GM21786 (cell line): ENCODE measurements around the gene ADAMTSL1.
A peak's percentile ranks its signal among the peaks of the same experiment; 100 is the strongest.

Experiments
- ATAC-seq: cut with Tn5 transposase; IDR thresholded peaks from one replicate; pipeline ENCODE4 v1.9.1; 2021; ENCODE audit not compliant: unreplicated experiment

ADAMTSL1 gene, protein sequence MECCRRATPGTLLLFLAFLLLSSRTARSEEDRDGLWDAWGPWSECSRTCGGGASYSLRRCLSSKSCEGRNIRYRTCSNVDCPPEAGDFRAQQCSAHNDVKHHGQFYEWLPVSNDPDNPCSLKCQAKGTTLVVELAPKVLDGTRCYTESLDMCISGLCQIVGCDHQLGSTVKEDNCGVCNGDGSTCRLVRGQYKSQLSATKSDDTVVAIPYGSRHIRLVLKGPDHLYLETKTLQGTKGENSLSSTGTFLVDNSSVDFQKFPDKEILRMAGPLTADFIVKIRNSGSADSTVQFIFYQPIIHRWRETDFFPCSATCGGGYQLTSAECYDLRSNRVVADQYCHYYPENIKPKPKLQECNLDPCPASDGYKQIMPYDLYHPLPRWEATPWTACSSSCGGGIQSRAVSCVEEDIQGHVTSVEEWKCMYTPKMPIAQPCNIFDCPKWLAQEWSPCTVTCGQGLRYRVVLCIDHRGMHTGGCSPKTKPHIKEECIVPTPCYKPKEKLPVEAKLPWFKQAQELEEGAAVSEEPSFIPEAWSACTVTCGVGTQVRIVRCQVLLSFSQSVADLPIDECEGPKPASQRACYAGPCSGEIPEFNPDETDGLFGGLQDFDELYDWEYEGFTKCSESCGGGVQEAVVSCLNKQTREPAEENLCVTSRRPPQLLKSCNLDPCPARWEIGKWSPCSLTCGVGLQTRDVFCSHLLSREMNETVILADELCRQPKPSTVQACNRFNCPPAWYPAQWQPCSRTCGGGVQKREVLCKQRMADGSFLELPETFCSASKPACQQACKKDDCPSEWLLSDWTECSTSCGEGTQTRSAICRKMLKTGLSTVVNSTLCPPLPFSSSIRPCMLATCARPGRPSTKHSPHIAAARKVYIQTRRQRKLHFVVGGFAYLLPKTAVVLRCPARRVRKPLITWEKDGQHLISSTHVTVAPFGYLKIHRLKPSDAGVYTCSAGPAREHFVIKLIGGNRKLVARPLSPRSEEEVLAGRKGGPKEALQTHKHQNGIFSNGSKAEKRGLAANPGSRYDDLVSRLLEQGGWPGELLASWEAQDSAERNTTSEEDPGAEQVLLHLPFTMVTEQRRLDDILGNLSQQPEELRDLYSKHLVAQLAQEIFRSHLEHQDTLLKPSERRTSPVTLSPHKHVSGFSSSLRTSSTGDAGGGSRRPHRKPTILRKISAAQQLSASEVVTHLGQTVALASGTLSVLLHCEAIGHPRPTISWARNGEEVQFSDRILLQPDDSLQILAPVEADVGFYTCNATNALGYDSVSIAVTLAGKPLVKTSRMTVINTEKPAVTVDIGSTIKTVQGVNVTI (N-terminal part only)

DNA sequence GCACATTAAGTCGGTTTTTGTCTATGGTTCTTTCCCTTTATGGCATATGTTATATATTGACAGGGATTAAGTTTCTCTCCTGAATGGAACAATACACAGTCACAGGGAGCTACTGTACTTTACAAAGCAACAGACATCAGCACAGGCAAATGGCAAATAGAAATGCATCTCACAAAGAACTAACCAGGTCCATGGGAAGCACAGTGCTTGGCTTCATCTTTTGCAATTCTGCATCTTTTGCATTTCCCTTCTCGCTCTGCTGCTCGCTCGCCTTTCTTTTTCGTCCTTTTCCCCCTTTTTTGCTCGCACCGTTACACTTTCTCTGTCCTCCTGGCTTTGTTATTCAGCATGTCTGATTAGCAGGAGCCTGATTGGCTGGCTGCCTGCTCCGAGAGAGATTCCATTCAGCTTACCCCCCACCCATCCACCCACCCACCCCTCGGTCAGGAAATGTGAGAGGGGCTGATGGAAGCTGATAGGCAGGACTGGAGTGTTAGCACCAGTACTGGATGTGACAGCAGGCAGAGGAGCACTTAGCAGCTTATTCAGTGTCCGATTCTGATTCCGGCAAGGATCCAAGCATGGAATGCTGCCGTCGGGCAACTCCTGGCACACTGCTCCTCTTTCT lies at the start of gene ADAMTSL1:
Gene ADAMTSL1 (plus strand): TSS at position 502 of the 628 bp plus-strand sequence. CDS start 80 bp downstream, at position 582.
- ATAC-seq: no peak

DNA sequence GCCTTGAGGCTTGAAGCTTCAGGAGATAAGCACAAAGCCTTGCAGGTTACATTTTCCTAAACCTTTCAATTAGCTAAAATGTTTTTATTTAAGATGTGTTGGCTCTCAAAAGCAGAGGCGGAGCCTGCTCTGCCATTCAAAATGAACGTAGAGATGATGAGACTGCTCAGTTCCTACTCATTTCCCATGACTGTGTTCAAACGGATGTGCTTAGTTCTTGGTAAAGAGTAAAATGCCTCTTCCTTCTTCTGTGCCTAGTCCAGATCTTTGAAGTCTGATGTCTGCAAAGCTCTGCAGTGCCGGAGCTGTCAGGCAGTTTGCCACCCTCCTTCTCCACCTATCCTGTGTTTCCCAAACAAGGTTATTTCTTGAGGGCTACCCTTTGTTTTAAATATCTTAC lies 46.3 kb upstream of the ADAMTSL1 start:
- ATAC-seq: no peak

DNA sequence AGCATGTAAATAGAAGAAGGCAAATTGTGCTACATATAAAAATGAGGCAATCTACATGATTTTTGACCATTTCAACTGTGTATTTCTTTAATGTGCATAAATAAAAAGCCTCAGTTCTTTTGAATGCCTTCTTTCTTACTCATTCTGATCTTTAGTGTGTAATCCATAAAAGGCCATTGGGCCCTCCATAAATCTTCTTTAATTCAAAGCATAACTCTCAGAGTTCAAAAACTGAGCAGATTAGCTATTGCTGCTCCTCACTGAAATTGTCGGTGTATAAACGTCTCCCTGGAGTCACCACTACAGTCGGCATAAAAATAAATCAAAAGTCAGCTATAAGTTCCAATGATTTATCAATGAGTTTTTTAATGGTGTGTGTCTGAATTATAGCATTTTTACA lies 45.3 kb upstream of the ADAMTSL1 start:
- ATAC-seq: no peak

DNA sequence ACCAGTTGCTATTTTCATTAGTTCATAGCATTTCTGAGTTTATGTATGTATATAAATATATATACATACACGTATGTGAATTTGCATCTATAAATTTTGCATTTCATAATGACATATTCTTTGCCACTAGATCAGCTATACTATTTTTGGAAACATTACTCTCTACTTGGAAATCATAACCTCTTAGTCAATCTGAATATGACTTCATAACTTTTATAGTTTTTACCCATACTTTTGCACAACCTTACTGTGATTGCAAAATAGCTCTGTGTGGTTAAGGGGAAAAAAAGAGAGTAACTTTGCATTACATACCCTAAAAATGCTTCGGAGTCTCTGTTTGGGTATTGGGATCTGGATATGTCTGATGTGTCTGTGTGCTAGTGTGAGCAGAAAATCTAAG lies 44.9 kb upstream of the ADAMTSL1 start:
- no peak for ATAC-seq

DNA sequence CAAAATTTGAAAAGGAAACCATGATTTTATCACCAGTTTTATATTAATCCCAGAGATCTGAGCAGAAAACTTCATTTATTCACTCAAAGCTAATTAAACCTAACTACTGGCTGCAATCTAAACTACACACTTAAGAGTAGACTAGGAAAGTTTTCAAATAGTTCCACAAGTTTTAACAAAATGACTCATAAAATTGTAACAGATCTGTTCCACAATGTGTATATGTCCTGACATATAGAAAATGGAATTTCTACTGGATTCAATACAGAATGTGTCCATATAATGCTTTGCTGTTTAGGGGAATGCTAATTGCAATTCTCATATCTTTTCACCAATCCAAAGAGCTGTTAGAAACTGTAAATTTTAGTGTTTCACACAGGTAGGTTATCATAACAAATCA lies 40.3 kb upstream of the ADAMTSL1 start:
- ATAC-seq: no peak

DNA sequence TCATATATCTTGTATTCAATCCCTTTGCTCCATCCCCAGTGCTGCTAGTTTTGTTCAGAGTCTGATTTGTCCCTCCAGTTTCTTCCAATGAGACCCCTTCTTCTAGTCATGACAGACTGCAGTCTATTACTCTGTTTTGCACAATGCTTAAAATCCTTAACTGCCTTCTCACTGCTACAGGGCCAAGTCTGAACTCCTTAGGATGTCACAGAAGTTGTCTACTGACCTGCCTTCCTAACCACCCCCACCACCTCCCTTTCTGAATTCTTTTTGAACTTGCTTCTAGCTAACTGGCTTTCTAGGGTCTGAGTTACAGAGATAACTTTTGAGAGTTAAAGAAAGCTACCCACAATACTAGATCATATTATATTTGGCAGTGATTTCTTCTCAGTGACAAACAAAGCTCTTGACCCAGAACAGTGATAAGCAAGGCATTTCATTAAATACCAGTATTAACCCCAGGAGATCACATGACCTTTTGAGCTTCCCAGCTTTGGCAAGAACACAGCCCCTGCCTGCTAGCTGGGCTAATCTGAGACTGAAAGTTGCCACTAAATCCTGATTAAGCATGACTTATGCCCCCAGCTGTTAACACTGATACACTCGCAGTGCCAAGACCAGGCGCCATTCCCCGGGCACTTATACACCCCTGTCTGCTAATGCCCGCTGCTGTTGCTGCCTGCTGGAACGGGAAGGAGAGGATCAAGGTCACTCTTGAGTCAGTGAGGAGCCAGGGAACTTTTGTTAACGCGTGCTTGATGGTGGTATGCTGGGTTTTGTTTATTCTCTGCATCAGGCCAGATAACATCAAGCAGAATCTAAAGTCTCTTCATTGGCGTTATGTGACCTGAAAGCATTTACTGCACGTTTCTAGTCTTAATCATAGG lies 36.4 kb upstream of the ADAMTSL1 start:
- ATAC-seq: no peak

DNA sequence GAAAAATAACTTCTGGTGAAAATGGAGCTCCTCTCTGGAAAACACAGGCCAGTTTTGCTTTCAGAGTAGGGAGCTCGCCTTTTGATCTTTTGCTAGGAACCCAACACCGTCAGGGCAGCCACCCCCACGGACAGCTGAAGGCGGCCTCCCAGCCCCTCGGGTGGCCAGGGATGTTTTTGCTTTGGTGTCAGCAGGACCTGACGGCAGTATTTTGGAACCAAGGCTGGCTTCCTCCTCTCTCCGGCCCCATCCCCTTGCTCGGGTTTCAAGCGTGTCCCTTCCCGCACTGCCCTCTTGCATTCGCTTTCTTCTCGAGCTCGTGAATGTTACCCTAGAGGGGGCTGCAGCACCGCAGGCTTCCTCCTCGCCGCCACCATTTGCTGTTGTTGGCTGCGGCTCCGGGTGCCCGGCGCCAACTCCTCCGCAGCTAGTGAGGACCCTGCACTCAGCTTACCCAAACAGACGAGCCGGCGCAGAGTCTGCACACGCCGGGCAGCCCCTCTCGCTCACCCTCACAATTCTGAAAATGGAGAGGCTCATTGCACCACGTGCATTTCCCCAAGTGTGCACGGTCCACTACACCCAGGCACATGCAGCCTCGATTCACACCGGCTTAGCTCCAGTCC lies 35.5 kb upstream of the ADAMTSL1 start:
- ATAC-seq: no peak

DNA sequence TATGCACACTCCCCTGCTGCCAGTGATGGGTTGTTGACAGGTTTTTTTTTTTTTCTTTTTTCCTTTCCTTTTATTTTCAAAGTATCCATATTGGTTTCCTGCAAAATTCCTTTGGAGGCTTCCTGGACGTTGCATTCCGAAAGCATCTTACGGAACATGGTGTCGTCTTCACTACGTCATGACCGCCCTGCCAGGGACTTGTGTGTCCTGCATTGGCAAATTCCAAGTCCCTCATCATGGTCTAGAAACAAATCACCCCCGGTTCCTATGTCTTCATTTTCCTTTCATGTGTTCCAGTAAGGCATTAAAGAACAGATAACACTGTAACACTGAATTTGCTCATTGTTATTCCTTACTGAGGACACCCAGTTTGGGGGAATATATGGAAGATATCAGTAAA lies 35.0 kb upstream of the ADAMTSL1 start:
- no peak for ATAC-seq

DNA sequence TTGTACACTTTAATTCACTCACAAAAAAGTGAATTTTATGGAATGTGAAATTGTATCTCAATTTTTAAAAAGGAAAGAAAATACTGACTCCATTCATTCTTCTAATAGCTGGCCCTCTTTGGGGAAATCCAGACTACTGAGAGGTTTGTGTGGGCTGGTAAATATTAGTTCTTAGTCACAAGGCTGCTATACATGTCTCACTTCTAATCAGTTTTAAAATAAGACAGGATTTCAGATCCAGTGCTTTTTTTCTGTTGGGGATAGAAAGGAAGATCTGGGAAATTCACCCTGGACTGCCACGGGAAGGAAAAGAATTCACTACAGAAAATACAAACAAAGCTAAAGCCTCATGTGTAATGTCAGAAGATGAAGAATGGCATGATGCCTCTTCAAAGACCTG lies 32.7 kb upstream of the ADAMTSL1 start:
- ATAC-seq: no peak

DNA sequence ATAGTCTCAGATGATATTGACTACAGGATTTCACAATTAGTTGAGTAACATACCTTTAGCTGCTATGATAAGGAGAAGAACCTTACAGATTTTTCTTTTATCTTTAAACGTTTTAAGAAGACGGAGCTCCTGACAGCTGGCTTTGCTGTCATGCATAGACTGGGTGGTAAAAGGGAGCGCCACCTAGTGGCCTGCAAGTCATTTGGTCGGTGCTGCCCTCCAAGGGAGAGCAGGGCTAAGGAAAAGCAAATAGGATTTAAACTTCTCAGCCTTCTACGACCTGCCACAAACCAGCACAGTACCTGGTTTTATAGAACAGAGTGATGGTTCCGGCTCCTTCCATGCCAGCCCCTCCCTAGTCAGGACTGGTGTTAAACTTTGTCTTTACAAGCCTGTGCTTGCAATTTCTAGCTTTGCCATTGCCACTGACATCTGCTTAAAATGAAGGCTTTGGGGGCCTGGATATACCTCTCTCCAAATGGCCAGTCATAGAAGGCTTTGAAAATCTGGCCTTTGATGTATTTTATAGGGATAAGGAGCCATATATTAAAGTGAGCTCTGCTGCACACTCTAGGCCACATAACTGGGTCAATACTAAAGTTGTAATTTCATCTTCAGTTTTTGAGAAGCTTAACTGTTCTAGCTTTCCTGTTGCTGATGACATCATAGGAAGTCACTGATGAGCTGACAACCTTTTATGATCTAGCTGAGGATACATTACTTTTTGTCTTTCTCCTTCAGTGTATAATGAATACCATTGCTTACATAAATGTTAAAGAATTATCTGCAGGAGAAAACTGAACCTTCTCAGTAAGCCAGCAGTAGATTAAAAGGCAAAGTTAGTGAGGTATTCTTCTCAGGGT lies 31.1 kb upstream of the ADAMTSL1 start:
- peak; percentile 95 for ATAC-seq

DNA sequence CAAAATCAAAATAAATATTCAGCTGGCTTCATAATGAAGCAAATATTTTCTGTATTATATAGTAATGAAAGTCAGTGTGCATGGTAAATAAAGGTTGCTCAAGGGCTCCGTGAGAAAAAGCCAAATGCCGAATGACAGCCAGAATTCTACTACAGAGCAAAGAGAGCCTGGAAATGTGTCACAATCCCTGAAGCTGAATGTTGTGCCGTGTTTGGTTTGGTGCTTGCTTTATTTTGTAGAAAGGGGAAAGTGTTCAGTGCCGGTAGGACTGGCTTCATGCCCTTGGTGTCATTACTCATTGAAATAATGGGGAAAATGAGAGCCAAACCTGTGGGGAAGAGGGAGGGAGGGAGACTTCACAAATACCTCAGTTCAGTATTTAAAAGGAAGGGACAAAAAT lies 26.8 kb upstream of the ADAMTSL1 start:
- no peak for ATAC-seq

DNA sequence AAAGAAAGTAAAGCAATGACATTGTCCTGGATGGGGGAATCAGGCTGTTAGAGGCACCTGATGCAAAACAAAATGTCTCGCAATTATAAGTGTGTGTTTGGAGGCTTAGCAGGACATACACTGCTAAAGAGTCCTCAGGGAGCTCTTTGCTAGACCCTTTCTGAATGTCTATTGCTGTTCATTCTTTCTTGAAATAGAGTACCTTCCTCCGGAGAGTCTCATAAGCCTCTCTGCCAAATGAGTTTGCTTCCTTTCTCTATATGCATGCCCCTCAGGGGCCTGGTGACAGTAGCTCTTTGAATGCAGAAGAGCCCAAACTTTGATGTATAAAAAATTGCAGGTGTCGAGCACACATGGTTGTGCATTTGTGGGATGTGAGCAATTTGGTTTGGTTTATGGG lies 26.4 kb upstream of the ADAMTSL1 start:
- ATAC-seq: no peak

DNA sequence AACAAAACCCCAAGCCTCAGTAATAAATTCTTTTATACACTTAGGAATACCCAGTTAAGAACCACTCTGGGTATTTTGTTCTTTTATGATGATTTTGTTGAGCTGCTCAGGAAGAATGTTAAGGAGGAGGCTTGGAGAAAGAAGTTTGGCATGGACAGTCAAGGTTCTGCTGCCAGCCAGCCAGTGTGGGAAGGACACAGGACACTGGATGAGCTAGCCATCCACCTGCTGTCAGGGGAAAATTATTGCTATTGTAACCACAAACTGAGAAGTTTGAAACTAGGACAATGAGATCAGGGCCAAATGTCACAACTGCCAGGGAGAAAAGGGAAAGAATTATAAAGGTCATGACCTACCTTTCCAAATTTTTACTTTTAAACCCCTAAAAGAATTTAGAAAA lies 25.9 kb upstream of the ADAMTSL1 start:
- ATAC-seq: no peak

DNA sequence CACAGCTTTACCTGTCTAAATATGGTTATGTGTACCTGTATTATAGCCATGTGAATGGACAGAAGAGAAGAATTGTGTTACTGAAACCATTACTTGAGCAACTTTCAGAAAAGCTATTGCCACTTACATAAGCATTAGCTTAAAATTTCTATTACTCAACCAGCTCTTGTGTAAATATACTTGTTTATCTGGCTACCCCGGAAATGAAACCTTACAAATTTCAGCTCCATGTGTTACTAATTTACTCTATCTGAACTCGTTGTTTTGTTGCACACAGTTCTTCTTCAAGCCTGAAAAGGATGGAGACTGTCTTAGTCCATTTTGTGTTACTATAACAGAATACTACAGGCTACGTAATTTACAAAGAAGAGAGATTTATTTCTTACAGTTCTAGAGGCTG lies 22.5 kb upstream of the ADAMTSL1 start:
- no peak for ATAC-seq

DNA sequence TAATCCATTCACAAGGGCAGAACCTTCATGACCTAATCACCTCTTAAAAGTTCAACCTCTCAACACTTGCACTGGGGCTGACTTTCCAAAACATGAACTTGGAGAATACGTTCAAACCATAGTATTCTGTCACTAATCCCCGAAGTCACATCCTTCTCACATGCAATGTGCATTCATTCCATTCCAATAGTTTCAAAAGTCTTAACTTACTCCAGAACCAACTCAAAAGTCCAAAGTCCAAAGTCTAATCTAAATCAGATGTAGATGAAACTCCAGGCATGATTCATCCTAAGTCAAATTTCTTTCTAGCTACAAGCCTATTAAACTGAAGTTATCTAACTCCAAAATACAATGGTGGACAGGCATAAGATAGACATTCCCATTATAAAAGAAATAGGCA lies 21.7 kb upstream of the ADAMTSL1 start:
- no peak for ATAC-seq

DNA sequence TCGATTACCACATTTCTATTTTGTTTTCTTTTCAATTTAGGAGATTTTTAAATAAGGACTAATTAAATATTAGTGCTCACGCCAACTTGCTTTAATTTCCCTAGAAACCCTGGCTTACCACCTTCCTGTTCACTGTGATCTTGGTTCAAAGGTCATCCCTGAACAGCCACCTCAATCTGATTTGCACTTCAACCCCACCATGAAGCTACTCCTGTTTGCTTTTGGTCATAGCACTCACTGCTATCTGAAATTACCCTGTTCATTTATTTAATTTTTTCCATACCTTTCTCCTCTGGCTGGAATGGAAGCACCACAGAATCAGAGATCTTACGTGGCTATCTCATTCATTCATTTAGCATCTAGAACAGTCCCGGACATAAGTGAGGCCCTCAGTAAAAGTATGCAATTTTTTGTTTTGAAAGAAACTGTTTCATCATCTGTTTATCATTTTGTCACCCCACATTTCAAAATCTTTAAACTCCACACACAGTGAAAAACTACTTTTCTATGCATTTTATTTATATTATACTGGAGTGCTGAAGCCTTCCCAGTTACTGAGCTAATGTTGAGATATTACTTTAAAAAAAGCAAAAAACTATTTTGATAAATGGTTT lies 17.2 kb upstream of the ADAMTSL1 start:
- ATAC-seq: no peak

DNA sequence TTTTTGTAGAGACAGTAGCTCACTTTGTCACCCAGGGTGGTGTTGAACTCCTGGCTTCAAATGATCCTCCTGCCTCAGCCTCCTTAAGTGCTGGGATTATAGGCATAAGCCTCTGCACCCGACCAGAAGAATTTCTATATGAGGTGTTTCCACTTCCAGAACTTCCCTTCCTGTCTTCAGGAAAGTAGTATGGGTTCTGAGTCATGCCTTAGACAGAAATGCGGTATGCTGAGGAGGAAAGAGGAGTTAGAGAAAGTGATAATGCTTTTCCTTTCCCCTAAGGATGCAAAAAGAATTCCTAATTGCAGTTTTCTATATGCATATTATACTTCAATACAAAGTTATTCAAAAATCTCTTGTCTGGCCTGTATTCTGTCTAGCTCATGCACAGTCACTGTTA lies 16.4 kb upstream of the ADAMTSL1 start:
- ATAC-seq: no peak

DNA sequence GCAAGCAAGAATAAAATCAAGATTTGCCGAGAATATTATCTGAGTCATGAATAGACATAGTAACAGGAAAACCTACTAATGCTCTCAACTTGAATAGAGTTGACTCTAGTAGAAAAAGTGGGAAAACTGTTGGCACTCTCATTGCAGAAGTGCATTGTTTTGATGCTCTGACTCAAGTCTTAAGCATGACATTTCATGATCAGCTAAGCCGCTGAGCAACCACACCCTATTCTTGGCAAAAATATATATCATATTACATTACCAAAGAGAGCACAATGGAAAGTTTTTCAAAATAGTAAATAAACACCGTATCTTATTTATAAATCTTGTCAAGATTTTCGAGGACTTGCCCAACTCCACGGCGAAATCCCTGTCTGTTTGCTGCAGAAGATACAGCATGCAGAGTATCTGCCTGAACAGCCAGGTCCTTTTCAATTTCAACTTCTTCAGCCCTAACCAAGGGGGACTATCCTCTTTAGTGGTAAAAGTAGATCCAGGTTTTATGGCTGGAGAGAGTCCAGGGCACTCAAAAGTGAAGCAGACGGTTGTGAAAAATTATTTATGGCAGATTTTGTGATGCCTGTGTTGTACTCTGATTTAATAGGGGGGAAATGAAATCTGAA lies 13.9 kb upstream of the ADAMTSL1 start:
- ATAC-seq: no peak
